ENCODE results near the gene ACOX2. TPM values are rescaled to one million over a fixed set of nuclear protein-coding genes. Genes with fewer than 3 reads are reported as not detected.

ACOX2 gene
- total and polyA plus RNA-seq, 7 donors = 1.8 to 18.1 (median 4.4) TPM

GRCh38 chr3:58560771-58561311 lies 23.9 kb upstream of the ACOX2 start:
- H3K9me3 ChIP-seq = no peaks in the 10 kb centered on the region
- no peak overlapping the region for H3K4me3 ChIP-seq
- ATAC-seq (no peak), DNase-seq (no peak)
- no peaks in the 10 kb centered on the region for H3K36me3 ChIP-seq (ENCODE audit: insufficient read depth in 1 of 2, low read depth in 1 of 2)
- intact Hi-C loops (cut with DNase I) = no loop called here
- H3K4me1 ChIP-seq = no peaks in the 10 kb centered on the region
- 57 to 72% (median 65%) methylated on average over 12 of the region's 12 CpGs for WGBS, 3 donors
- no peak overlapping the region for H3K27ac ChIP-seq
- H3K27me3 ChIP-seq (ENCODE audit: insufficient read depth in 3 of 3, low read length in 2 of 3) = no peaks in the 10 kb centered on the region
- no peak for TF ChIP-seq CTCF (IDR thresholded peaks at IDR 0.05)

GRCh38 chr3:58559586-58559985 lies 22.6 kb upstream of the ACOX2 start:
- H3K4me1 ChIP-seq = no peaks in the 10 kb centered on the region
- no peak for ATAC-seq
- H3K27me3 ChIP-seq (ENCODE audit: insufficient read depth in 3 of 3, low read length in 2 of 3) = no peaks in the 10 kb centered on the region
- TF ChIP-seq CTCF (IDR thresholded peaks at IDR 0.05) = no peak
- WGBS, 3 donors = 92 to 96% (median 96%) methylated on average over 5 of the region's 5 CpGs
- no peak overlapping the region for H3K27ac ChIP-seq
- intact Hi-C loops (cut with DNase I) = no loop called here
- H3K4me3 ChIP-seq = no peak overlapping the region
- no peaks in the 10 kb centered on the region for H3K9me3 ChIP-seq
- H3K36me3 ChIP-seq (ENCODE audit: insufficient read depth in 1 of 2, low read depth in 1 of 2) = no peaks in the 10 kb centered on the region
- DNase-seq = no peak

GRCh38 chr3:58557491-58557890 lies 20.5 kb upstream of the ACOX2 start:
- TF ChIP-seq CTCF (IDR thresholded peaks at IDR 0.05) = no peak
- no peaks in the 10 kb centered on the region for H3K9me3 ChIP-seq
- intact Hi-C loops (cut with DNase I) = no loop called here
- H3K27ac ChIP-seq = no peak overlapping the region
- no peaks in the 10 kb centered on the region for H3K36me3 ChIP-seq (ENCODE audit: insufficient read depth in 1 of 2, low read depth in 1 of 2)
- H3K4me3 ChIP-seq = no peak overlapping the region
- H3K4me1 ChIP-seq = no peaks in the 10 kb centered on the region
- WGBS, 3 donors = 62 to 64% (median 63%) methylated on average over 6 of the region's 6 CpGs
- H3K27me3 ChIP-seq (ENCODE audit: insufficient read depth in 3 of 3, low read length in 2 of 3) = no peaks in the 10 kb centered on the region
- ATAC-seq = no peak
- DNase-seq = no peak

GRCh38 chr3:58556761-58557221 lies 19.8 kb upstream of the ACOX2 start:
- Histone ChIP-seq H3K4me1 (no peaks in the 10 kb centered on the region), H3K27ac (no peak overlapping the region), H3K27me3 (ENCODE audit: insufficient read depth in 3 of 3, low read length in 2 of 3) (no peaks in the 10 kb centered on the region), H3K9me3 (no peaks in the 10 kb centered on the region), H3K36me3 (ENCODE audit: insufficient read depth in 1 of 2, low read depth in 1 of 2) (no peaks in the 10 kb centered on the region), H3K4me3 (no peak overlapping the region)
- DNase-seq (no peak), ATAC-seq (no peak)
- no peak for TF ChIP-seq CTCF (IDR thresholded peaks at IDR 0.05)
- 45% methylated on average over 6 of the region's 6 CpGs for WGBS, 3 donors
- intact Hi-C loops (cut with DNase I) = no loop called here

GRCh38 chr3:58556001-58556400 lies 19.0 kb upstream of the ACOX2 start:
- DNase-seq (no peak), ATAC-seq (no peak)
- Histone ChIP-seq H3K27me3 (ENCODE audit: insufficient read depth in 3 of 3, low read length in 2 of 3) (no peaks in the 10 kb centered on the region), H3K36me3 (ENCODE audit: insufficient read depth in 1 of 2, low read depth in 1 of 2) (no peaks in the 10 kb centered on the region), H3K4me3 (no peak overlapping the region), H3K4me1 (no peaks in the 10 kb centered on the region), H3K27ac (no peak overlapping the region), H3K9me3 (no peaks in the 10 kb centered on the region)
- no peak for TF ChIP-seq CTCF (IDR thresholded peaks at IDR 0.05)
- 85 to 87% (median 87%) methylated on average over 5 of the region's 5 CpGs for WGBS, 3 donors
- intact Hi-C loops (cut with DNase I) = no loop called here

All from psoas muscle (tissue), 8 donors.